Stimulated activated naive CD8-positive, alpha-beta T cell treated with anti-CD3 and anti-CD28 coated beads, Interleukin-15, Interleukin-2, amounts not matched to agents 100 ng/mL and 50 ng/mL, for 24 hours (primary cell): ENCODE results near the gene RBMS2.
"Not testable (repeated sequence)": the region's sequence is repeated elsewhere in the genome, so short reads cannot be mapped to it uniquely, and the experiment has no call there.

Experiments used
- H3K27ac Mint-ChIP-seq: one replicate; pipeline ENCODE4 v1.8.0; 2021; ENCODE audit warnings: mild to moderate bottlenecking, mixed read lengths
- H3K27me3 Mint-ChIP-seq: one replicate; pipeline ENCODE4 v1.8.0; 2021; ENCODE audit warnings: mixed read lengths
- H3K36me3 Mint-ChIP-seq: one replicate; pipeline ENCODE4 v1.8.0; 2021; ENCODE audit warnings: low read depth, mixed read lengths
- H3K4me1 Mint-ChIP-seq: one replicate; pipeline ENCODE4 v1.8.0; 2021; ENCODE audit warnings: low read depth, mixed read lengths
- H3K4me3 Mint-ChIP-seq: one replicate; pipeline ENCODE4 v1.8.0; 2021; ENCODE audit warnings: mild to moderate bottlenecking, mixed read lengths
- H3K9me3 Mint-ChIP-seq: one replicate; pipeline ENCODE4 v1.8.0; 2021; ENCODE audit warnings: mixed read lengths

The RBMS2 gene

DNA sequence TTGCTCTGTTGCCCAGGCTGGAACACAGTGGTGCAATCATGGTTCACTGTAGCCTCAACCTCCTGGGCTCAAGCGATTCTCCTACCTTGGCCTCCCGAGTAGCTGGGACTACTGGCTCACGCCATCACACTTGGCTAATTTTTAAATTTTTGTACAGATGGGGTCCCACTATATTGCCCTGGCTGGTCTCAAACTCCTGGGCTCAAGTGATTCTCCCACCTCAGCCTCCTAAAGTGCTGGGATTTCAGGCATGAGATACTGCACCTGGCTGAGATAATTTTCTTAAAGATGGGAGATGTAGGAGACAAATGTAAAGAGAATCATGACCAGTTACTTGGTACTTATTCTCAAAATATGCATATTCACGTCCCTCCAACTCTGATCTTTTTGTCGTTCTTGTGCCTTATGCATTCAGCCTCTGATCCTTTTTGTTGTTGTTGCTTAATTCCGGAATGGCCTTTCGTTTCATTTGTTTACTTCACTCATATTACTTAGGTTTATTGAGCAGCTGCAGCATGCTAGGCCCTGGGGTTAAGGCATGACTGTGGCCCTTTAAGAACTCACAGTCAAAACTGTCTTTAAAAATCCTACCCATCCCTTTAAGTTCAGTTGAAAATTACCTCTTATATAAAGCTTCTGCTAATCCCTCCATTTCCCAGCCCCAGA, 8.9 kb downstream of the RBMS2 start:
- Mint-ChIP-seq H3K27ac (no peak overlapping the region), H3K4me1 (no peaks in the 10 kb centered on the region), H3K4me3 (no peak overlapping the region), H3K9me3 (no peaks in the 10 kb centered on the region), H3K36me3 (no peaks in the 10 kb centered on the region), H3K27me3 (no peaks in the 10 kb centered on the region)

DNA sequence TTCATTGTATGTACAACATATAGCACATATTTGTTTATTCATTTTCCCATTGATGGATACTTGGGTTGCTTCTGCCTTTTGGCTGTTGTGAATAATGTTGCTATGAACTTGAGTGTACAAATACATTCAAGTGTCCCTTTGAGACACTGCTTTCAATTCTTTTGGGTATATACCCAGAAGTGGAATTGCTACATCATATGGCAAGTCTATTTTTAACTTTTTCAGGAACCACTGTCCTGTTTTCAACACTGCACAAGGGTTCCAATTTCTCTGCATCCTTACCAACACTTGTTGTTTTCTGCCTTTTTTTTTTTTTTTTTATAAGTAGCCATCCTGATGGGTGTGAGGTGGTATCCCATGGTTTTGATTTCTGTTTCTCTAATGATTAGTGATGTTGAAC, 15.9 kb downstream of the RBMS2 start:
- Mint-ChIP-seq H3K36me3 (no peaks in the 10 kb centered on the region), H3K4me3 (no peak overlapping the region), H3K27ac (no peak overlapping the region)

DNA sequence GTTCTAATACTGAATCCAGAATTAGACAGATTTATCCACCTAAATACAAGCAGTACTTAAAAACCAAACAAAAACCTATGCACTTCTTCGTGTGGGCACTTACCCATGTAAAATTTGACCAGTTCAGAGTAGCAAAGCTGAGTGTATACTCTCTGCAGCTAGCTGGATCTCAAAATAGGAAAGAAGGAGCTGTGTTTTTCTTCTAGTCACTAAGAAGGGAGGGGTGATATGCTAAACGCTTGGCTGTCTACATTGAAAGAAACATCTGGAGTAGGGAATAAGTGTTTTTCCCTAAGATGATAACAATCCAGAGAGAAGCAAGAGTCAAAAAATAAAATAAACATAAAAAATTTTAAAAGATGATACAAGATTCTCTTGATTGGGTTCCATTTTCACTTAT, 20.0 kb downstream of the RBMS2 start:
- no peak overlapping the region for H3K27ac Mint-ChIP-seq
- no peaks in the 10 kb centered on the region for H3K36me3 Mint-ChIP-seq
- H3K4me3 Mint-ChIP-seq: no peak overlapping the region
- no peaks in the 10 kb centered on the region for H3K9me3 Mint-ChIP-seq
- peaks cover 5% of the 10 kb centered on the region for H3K4me1 Mint-ChIP-seq
- no peaks in the 10 kb centered on the region for H3K27me3 Mint-ChIP-seq

More for the DNA sequence above, 15.9 kb downstream of the RBMS2 start:
- Mint-ChIP-seq H3K27me3 (no peaks in the 10 kb centered on the region), H3K9me3 (no peaks in the 10 kb centered on the region), H3K4me1 (peaks cover 5% of the 10 kb centered on the region)

DNA sequence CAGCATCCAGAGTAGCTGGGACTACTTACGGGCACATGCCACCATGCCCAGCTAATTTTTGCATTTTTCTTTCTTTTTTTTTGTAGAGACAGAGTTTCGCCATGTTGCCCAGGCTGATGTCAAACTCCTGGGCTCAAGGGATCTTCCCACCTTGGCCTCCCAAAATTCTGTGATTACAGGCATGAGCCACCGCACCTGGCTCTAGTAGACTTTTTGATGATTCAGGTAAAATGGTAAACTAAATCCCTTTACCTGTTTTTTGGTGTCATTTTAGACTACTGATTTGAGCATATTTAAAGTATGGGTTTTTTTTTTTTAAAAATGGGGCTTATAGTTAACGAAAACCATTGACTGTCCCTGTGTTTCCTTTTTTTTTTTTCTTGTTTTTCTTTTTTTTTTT, 20.5 kb downstream of the RBMS2 start:
- Mint-ChIP-seq H3K4me1 (peaks cover 4% of the 10 kb centered on the region), H3K36me3 (no peaks in the 10 kb centered on the region), H3K9me3 (no peaks in the 10 kb centered on the region), H3K4me3 (no peak overlapping the region), H3K27ac (no peak overlapping the region), H3K27me3 (no peaks in the 10 kb centered on the region)

DNA sequence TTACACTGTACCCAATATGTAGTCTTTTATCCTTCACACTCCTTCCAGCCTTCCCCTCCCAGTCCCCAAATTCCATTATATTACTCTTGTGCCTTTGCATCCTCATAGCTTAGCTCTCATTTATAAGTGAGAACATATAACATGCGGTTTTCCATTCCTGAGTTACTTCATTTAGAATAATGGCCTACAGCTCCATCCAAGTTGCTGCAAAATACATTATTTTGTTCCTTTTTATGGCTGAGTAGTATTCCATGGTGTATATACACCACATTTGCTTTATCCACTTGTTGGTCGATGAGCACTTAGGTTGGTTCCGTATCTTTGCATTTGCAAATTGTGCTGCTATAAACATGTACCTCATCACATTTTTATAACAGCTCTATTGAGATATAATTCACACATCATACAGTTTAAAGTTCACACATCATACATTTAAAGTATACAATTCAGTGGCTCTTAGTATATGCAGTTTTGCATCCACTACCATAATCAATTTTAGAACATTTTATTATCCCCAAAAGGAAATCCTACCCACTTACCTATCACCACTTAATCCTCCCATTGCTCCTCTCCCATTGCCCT, 23.5 kb downstream of the RBMS2 start:
- no peak overlapping the region for H3K27ac Mint-ChIP-seq
- no peak overlapping the region for H3K4me3 Mint-ChIP-seq
- no peaks in the 10 kb centered on the region for H3K27me3 Mint-ChIP-seq
- H3K4me1 Mint-ChIP-seq: no peaks in the 10 kb centered on the region
- H3K36me3 Mint-ChIP-seq: no peaks in the 10 kb centered on the region
- no peaks in the 10 kb centered on the region for H3K9me3 Mint-ChIP-seq

DNA sequence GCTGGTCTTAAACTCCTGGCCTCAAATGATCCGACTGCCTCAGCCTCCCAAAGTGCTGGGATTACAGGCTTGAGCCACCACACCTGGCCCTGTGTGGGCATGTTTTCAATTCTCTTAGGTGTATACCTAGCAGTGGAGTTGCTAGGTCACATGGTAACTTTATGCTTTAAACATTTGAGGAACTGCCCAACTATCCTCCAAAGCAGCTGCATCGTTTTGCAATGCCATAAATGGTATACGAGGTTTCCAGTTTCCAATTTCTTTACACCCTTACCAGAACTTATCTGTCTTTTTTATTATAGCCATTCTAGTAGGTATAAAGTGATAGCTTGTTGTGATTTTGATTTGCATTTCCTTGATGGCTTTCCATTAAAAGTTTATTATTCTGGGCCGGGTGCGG, 25.1 kb downstream of the RBMS2 start:
- Mint-ChIP-seq H3K4me3 (no peak overlapping the region), H3K4me1 (no peaks in the 10 kb centered on the region), H3K9me3 (no peaks in the 10 kb centered on the region), H3K36me3 (no peaks in the 10 kb centered on the region), H3K27ac (no peak overlapping the region), H3K27me3 (no peaks in the 10 kb centered on the region)

DNA sequence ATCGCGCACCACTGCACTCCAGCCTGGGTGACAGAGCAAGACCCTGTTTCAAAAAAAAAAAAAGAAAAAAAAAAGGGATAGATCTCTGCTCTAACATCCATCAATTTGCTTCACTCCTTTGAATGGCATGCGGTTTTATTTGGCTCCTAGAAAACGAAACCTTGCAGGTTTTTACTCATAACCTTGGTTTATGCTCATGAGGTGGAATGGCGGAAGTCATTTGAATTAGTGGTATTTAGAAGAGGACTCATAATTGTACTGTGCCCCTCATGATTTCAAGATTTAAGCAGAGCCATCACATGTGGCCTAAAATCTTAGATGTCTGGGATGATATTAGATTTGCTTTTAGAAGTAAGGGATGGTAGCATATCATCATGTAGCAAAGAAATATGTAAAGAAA, 29.4 kb downstream of the RBMS2 start:
- Mint-ChIP-seq H3K27me3 (no peaks in the 10 kb centered on the region), H3K4me3 (no peak overlapping the region), H3K36me3 (no peaks in the 10 kb centered on the region), H3K4me1 (no peaks in the 10 kb centered on the region), H3K9me3 (no peaks in the 10 kb centered on the region), H3K27ac (no peak overlapping the region)

DNA sequence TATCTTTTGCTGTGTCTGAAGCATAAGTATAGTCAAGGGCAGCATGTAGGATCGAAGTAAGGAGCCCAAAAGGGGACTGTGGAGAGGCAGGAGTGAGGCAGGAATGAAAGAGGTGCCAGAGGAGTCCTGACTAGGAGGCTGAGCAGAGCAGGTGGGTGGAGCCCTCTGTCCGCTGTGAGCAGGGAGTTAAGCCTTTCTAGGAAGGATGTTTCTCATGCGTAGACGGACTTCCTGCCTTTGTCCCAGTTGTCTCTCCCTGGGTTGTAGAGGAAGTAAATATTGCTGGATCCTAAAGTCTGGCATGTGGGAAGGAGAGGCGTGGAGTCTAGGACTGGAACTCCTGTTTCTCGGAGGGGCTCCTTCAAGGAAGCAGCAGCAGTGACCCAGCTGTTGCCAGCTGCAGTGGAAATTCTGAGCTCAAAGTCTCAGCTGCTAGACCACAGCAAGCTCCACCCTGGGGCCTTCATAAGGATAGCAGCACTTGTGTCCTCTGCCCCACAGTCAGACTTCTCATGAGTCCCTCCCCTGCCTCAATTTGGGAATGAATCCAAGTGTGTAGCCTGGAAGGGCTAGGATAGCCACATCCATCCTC, 44.0 kb downstream of the RBMS2 start:
- no peaks in the 10 kb centered on the region for H3K27me3 Mint-ChIP-seq
- peak overlapping the region; percentile 71 for H3K27ac Mint-ChIP-seq
- H3K36me3 Mint-ChIP-seq: no peaks in the 10 kb centered on the region
- H3K4me3 Mint-ChIP-seq: peak overlapping the region; percentile 27
- H3K4me1 Mint-ChIP-seq: peaks cover 27% of the 10 kb centered on the region
- no peaks in the 10 kb centered on the region for H3K9me3 Mint-ChIP-seq

DNA sequence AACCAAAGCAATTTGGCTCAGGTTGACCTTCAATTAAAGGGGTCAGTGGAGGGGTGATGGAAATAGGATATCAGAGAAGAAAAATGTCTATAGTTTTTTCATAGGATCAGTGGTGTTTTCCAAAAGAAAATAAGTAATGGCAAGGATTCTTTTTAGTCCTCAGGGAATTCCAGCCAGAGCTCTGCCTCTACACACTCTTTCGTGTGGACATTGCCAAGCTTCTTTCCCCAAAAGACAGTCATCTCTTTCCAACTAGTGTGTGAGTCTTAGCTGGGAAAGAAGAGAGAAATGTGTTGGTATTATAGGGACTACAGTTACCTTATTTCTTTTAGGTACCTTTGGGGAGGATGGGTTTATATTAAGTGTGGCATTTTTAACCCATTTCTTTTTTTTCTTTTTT, 46.5 kb downstream of the RBMS2 start:
- no peak overlapping the region for H3K4me3 Mint-ChIP-seq
- no peaks in the 10 kb centered on the region for H3K36me3 Mint-ChIP-seq
- no peaks in the 10 kb centered on the region for H3K9me3 Mint-ChIP-seq
- no peaks in the 10 kb centered on the region for H3K27me3 Mint-ChIP-seq
- H3K4me1 Mint-ChIP-seq: peaks cover 27% of the 10 kb centered on the region
- H3K27ac Mint-ChIP-seq: no peak overlapping the region

DNA sequence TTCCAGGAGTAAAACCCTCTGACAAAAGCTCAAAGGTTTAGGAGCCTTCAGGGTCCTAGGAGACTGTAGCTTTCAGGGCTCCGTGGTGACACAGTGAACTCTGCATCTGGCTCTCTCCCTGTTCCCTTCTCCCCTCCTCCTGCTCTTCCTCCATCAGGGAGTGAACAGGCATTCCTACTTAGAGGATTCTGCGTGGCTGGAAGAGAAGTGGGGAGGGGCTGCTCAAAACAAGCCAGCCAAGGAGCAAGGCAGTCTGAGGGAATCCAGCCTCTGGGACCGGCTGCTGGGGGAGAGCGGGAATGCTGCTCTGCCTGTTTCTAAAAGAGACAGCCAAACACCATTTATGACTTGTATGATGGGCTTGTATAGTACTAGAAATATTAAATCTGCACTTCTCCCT, 49.5 kb downstream of the RBMS2 start:
- Mint-ChIP-seq H3K27ac (no peak overlapping the region), H3K4me3 (no peak overlapping the region), H3K9me3 (no peaks in the 10 kb centered on the region), H3K4me1 (peaks cover 30% of the 10 kb centered on the region), H3K27me3 (no peaks in the 10 kb centered on the region), H3K36me3 (no peaks in the 10 kb centered on the region)

DNA sequence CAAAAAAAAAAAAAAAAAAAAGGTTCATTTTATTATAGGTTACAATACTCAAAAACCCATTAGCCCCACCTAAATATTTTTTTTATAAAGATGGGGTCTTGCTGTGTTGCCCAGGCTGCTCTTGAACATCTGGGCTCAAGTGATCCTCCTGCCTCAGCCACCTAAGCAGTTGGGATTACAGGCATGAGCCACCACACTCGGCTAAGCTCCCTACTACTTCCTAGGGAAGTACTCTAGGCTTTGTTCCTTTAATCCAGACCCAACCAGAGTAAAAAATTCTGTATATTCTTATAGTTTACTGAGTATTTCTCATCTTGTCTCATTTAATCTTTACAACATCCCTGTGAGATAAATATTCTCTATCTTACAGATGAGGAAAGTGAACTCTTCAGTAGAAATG, 50.7 kb downstream of the RBMS2 start:
- Mint-ChIP-seq H3K36me3 (no peaks in the 10 kb centered on the region), H3K27ac (no peak overlapping the region), H3K9me3 (no peaks in the 10 kb centered on the region), H3K27me3 (no peaks in the 10 kb centered on the region), H3K4me1 (peaks cover 27% of the 10 kb centered on the region), H3K4me3 (no peak overlapping the region)

DNA sequence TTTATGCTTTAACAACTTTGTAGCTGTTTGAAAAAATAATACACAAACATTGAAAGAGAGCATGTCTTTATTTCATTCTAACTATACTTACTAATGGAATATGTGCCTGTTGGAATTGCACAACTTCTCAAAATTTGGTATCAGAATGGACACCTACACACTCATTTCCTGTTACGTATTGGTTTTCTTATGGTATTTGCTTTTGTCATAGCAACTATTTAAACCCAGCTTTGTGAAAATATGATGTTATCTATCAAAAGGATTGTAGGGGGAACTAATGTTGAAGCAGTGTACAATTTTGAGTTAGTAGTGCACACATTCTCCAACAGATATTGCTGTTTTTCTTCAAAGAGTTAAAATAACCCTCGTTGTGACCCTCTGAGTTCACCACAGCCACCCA, 52.6 kb downstream of the RBMS2 start:
- Mint-ChIP-seq H3K27me3 (no peaks in the 10 kb centered on the region), H3K36me3 (no peaks in the 10 kb centered on the region), H3K27ac (no peak overlapping the region), H3K9me3 (no peaks in the 10 kb centered on the region), H3K4me3 (no peak overlapping the region), H3K4me1 (peaks cover 22% of the 10 kb centered on the region)

DNA sequence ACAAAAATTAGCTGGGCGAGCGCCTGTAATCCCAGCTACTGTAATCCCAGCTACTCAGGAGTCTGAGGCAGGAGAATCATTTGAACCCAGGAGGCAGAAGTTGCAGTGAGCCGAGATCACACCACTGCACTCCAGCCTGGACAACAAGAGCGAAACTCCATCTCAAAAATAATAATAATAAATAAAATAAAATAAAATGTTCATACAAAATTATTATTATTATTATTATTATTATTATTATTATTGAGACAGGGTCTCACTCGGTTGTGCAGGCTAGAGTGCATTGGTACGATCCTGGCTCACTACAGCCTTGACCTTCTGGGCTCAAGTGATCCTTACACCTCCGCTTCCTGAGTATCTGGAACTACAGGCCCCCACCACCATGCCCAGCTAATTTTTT, 55.6 kb downstream of the RBMS2 start:
- not testable (repeated sequence) for H3K27ac Mint-ChIP-seq, H3K4me3 Mint-ChIP-seq, H3K36me3 Mint-ChIP-seq, H3K27me3 Mint-ChIP-seq, H3K9me3 Mint-ChIP-seq
- peaks cover 28% of the 10 kb centered on the region for H3K4me1 Mint-ChIP-seq

DNA sequence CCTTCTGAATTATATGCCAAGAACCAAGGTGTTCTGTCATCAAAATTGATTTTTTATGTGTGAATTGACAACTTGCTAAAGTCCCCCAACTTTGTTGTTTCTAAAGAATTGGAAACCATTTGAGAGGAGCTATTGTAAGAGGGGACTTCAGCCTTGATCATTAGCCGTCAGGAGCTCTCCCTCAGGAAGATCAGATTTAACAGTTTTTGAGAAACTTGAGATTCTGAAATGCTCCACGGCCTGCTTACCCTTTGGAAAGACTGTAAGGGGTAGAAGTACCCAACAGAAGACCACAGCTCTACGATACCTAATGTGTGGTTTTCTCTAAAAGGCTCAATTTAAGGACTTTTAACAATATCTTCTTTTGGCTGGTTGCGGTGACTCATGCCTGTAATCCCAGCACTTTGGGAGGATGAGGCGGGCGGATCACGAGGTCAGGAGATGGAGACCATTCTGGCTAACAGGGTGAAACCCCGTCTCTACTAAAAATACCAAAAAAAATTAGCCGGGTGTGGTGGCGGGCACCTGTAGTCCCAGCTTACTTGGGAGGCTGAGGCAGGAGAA, 57.4 kb downstream of the RBMS2 start:
- peaks cover 24% of the 10 kb centered on the region for H3K4me1 Mint-ChIP-seq
- no peaks in the 10 kb centered on the region for H3K27me3 Mint-ChIP-seq
- no peaks in the 10 kb centered on the region for H3K9me3 Mint-ChIP-seq
- H3K27ac Mint-ChIP-seq: no peak overlapping the region
- no peak overlapping the region for H3K4me3 Mint-ChIP-seq
- H3K36me3 Mint-ChIP-seq: no peaks in the 10 kb centered on the region

DNA sequence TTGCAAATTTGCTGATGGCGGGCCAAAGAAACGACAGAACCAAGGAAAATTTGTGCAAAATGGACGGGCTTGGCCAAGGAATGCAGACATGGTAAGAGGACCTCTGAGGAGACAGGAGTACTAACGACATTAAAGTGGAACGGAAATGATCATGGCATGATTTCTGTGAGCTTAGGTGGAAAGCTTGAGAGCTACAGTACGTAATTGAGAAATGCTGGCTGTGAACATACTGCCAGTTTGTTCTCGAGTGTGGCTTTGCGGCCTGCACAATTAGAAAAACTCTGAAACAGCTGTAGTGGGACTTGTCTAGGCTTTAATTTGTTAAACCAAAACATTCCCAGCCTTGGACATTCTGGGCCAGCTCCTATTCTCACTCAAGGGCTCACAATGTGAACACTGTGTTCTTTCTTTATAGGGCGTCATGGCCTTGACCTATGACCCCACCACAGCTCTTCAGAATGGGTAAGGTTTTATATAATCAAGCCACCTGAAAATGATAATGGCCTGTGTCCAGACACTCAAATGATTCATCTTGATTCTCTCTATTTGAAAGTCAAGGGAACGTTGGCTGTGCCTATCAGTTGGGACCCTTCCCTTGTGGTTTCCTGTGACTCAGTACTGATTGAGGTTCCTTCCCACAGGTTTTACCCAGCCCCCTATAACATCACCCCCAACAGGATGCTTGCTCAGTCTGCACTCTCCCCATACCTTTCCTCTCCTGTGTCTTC, 60.0 kb downstream of the RBMS2 start:
- Mint-ChIP-seq H3K4me1 (peaks cover 20% of the 10 kb centered on the region), H3K27me3 (no peaks in the 10 kb centered on the region), H3K36me3 (no peaks in the 10 kb centered on the region), H3K4me3 (no peak overlapping the region), H3K27ac (peak overlapping the region; percentile 80), H3K9me3 (no peaks in the 10 kb centered on the region)
